ENCODE data around the gene SMG6.

SMG6 gene

GRCh38 chr17:2197271-2197670 lies 106.3 kb downstream of the SMG6 start:
- no peak for DNase-seq

- DNase-seq, result no peak
Measured at GRCh38 chr17:2195729-2196128, 107.9 kb downstream of the SMG6 start.

GRCh38 chr17:2194889-2195335 lies 108.7 kb downstream of the SMG6 start:
- no peak for DNase-seq

GRCh38 chr17:2192367-2193057 lies 111.1 kb downstream of the SMG6 start:
- DNase-seq, result no peak

- DNase-seq, result no peak
Measured at GRCh38 chr17:2191785-2192184, 111.8 kb downstream of the SMG6 start.

- no peak for DNase-seq
Measured at GRCh38 chr17:2191227-2191626, 112.4 kb downstream of the SMG6 start.

- no peak for DNase-seq
Measured at GRCh38 chr17:2190014-2190413, 113.6 kb downstream of the SMG6 start.

- DNase-seq, result no peak
Measured at GRCh38 chr17:2188971-2189630, 114.5 kb downstream of the SMG6 start.

- DNase-seq, result no peak
Measured at GRCh38 chr17:2187758-2188157, 115.8 kb downstream of the SMG6 start.

GRCh38 chr17:2186937-2187336 lies 116.6 kb downstream of the SMG6 start:
- no peak for DNase-seq

- no peak for DNase-seq
Measured at GRCh38 chr17:2184993-2185931, 118.3 kb downstream of the SMG6 start.

- DNase-seq, result no peak
Measured at GRCh38 chr17:2183346-2183745, 120.2 kb downstream of the SMG6 start.

GRCh38 chr17:2181897-2182448 lies 121.6 kb downstream of the SMG6 start:
- DNase-seq, result no peak

- peak; percentile 61 for DNase-seq
Measured at GRCh38 chr17:2181206-2181896, 122.2 kb downstream of the SMG6 start.

- DNase-seq, result no peak
Measured at GRCh38 chr17:2180768-2181167, 122.8 kb downstream of the SMG6 start.

GRCh38 chr17:2179615-2180295 lies 123.8 kb downstream of the SMG6 start:
- DNase-seq, result peak; percentile 75

GRCh38 chr17:2178798-2179501 lies 124.6 kb downstream of the SMG6 start:
- DNase-seq, result no peak

GRCh38 chr17:2177235-2177811 lies 126.3 kb downstream of the SMG6 start:
- no peak for DNase-seq

GRCh38 chr17:2176499-2177169 lies 127.0 kb downstream of the SMG6 start:
- no peak for DNase-seq

- DNase-seq, result no peak
Measured at GRCh38 chr17:2175294-2175628, 128.3 kb downstream of the SMG6 start.
